Ammon's horn (tissue), 1 donor: ENCODE measurements around the gene TMEM11.
"Not testable (repeated sequence)": the region's sequence is repeated elsewhere in the genome, so short reads cannot be mapped to it uniquely, and the experiment has no call there.

Source experiments
- DNase-seq: peaks from one replicate; pipeline ENCODE4 v3.0.0-alpha.2; 2016; ENCODE audit warnings: low spot score

TMEM11 gene

DNA sequence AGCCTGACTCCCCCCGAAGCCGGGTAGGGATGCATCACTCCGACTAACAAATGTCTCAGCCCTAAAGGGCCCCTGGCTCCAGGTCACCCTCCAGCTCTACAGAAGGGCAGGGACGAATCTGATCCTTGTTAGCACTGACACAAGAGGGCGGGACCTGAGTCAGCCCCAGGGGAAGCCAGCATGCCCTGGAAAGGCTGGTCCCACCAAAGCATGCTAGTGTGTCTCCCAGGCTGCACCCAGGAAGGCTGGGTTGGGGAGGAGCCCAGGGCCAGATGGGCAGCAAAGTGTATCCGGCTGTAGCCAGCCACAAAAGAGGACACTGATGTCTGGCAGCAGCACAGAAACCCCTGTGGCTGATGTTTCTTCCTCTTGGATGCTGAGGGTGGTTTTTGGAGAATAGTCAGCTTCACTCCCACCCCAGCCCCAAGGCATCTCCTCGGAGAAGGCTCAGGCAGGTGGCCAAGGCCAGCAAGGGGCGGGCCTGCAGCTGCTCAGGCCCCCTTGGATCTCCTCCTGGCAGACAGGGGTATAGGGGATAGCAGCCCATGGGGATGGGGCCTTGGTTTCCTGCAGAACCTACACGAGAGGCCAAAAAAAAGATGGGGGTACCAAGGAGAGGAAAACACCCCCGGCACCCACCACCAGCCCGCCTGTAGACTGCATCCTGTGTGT, 28.2 kb upstream of the TMEM11 start:
- no peak for DNase-seq

- DNase-seq = no peak
These were observed 27.6 kb upstream of the TMEM11 start for GRCh38 chr17:21241564-21241963.

DNA sequence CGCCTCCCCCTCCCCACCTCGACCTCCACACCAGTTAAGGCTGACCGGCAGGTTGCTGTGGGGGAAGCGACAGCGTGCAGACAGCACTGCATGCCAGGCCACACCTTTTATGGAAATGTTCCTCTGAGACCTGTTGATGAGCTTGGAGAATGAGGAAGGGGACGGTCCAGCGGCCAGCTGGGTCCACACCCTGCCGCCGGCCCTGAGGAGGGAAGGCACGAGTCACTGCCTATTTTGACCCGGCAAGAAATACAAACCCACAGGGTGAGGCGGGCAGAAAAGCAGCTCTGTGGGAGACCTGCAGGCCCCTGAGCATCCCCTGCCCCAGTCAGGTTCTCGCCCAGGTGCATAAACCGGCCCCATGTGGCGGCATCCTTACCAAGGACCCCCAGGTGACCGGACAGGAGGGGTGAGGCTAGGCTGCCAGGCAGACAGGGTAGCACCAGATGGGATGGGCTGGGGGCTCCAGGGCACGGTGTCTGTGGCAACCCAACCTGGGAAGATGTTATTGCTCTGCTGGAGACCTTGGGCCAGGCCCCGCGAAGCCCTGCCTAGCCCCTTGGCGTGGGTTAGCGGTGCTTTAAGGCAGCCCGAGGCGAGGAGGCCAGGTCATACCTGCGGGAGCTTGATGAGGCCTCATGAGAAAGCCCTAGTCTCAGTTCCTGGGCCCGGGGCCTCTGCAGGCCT, 26.6 kb upstream of the TMEM11 start:
- DNase-seq = no peak

GRCh38 chr17:21239680-21240368, 25.9 kb upstream of the TMEM11 start:
- no peak for DNase-seq

DNA sequence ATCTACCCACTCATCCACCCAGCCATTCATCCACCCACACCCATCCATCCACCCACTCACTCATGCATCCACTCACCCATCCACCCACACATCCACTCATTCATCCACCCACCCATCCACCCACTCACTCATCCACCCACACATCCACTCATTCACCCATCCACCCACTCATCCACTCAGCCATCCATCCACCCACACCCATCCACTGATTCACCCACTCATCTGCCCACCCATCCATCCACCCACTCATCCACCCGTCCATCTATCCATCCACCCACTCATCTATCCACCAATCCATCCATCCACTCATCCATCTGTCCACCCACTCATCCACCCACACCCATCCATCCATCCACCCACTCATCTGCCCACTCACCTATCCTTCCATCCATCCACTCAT, 22.0 kb upstream of the TMEM11 start:
- DNase-seq = no peak

DNA sequence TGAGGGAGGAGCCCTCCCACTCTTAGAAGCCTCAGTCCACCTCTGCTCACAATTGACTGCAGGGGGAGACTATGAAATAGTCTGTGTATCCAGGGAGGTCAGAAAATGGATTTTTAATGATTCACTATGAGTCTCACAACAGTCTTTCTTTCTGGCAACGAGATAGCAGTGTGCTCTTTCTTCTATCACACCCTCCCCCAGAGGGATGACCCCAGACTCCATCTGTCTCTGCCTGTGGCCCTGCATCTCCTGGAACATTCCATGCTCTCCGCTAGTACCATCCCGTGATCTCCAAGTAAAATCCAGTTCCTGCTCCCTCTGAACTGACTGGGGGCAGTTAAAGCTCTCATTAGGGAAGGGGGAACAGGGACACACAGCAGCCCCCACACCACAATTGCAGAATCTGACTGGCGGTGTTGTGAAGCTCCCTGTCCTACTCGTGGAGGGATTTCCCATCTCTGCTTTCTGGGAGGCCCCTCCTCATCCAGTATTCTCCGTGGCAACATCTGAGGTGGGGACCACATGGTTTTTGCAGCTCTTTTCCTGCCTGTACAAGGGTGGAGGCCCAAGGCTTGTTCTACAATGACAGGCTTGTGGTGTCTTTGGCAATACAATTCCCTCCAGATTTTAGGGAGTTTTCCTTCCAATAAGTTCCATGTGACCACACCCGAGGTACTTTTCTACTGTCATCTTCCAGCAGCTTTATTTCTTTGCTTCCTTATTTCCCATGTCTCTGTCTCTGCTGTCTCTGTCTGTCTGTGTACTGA, 19.8 kb upstream of the TMEM11 start:
- DNase-seq = no peak

DNA sequence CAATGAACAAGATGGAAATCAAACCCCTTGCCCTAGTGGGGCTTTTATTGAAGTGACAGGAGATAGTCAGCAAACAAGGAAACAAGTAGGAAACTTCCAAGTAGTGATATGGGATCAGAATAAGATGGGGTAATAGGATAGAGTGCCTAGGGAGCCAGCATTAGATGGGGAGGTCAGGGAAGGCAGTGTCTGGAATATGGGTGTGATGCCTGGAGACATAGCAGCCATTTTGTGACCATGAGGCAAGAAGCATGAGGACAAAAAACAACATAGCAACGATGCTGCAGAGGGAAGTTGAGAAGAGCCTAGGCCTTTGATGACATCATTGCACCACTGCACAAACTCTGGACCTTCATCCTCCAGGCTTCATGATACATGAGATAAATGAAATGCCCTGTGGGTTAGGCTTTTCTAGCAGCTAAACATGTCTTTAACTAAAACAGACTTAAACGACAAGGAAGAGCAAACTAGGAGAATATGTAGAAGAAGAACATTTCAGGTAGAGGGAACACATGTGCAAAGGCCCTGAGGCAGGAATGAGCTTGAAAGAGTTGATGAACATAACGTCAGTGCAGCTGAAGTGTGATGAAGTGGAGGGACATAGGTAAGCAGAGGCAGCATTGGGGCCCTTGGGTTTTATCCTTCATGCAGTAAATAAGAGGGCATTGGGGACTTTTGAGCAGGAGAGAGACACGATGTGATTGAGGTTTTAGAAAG, 18.2 kb upstream of the TMEM11 start:
- no peak for DNase-seq

GRCh38 chr17:21231533-21231932, 17.6 kb upstream of the TMEM11 start:
- DNase-seq = no peak

- DNase-seq = no peak
These were observed 14.9 kb upstream of the TMEM11 start for GRCh38 chr17:21228845-21229244.

DNA sequence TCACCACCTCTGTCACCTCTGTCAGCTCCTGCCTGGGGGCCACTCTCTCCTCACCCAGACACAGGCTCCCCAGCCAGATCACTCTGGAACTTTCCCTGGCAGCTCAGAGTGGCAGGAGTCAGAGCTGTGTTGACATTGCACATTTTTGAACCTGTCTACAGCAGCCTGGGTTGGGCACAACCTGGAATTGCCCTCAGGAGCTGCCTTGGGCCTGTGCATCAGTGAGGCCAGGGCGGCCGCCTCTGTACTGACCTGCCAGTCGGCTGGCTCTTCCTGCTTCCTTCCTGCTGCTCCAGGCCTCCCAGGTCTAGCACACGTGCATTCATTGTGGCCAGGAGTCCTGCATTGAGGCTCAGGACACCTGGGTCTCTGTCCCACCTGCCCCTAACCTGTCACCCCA, 14.2 kb upstream of the TMEM11 start:
- no peak for DNase-seq

DNA sequence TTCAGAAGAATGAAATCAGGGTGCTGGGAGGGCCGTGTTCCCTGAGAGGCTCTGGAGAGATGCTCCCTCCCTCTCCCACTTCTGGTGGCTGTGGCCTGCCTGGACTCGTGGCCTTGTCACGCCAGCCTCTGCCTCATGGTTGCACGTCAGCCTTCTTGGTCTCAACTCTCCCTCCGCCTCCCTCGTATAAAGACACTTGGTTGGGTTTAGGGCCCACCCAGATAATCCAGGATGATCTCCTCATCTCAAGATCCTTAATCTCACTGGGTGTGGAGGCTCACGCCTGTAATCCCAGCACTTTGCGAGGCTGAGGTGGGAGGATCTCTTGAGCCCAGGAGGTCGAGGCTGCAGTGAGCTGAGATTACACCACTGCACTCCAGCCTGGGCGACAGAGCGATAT, 13.3 kb upstream of the TMEM11 start:
- DNase-seq = not testable (repeated sequence)

- no peak for DNase-seq
These were observed 9.1 kb upstream of the TMEM11 start for GRCh38 chr17:21223086-21223485.

DNA sequence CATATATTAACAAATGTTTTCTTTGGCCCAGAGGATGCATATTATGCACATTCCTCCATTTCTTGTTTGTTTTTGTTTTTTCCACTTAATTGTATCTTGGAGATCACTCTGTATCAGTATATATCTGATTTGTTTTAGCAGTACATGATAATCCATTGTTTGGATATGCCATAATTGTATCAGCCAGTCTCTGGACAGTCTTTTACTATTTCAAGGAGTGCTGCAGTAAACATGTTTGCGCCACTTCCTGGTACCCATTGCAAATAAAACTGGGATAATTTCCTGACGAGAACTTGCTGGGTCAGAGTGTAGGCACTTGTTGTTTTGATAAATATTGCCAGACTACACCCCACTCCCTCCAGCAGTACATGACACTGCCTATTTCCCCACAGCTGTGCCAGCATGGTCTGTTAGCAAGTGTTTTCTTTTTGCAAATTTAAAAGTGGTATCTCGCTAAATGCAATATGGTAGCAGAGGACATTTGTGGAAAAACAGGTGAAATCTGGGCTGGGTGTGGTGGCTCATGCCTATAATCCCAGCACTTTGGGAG, 4.9 kb upstream of the TMEM11 start:
- no peak for DNase-seq

- no peak for DNase-seq
These were observed 4.1 kb upstream of the TMEM11 start for GRCh38 chr17:21218101-21218500.

GRCh38 chr17:21217346-21217745, 3.4 kb upstream of the TMEM11 start:
- no peak for DNase-seq

- no peak for DNase-seq
These were observed 2.0 kb upstream of the TMEM11 start for GRCh38 chr17:21215935-21216334.

GRCh38 chr17:21214777-21215541, 998 bp upstream of the TMEM11 start:
- no peak for DNase-seq

GRCh38 chr17:21213638-21214014, 335 bp downstream of the TMEM11 start:
- no peak for DNase-seq

DNA sequence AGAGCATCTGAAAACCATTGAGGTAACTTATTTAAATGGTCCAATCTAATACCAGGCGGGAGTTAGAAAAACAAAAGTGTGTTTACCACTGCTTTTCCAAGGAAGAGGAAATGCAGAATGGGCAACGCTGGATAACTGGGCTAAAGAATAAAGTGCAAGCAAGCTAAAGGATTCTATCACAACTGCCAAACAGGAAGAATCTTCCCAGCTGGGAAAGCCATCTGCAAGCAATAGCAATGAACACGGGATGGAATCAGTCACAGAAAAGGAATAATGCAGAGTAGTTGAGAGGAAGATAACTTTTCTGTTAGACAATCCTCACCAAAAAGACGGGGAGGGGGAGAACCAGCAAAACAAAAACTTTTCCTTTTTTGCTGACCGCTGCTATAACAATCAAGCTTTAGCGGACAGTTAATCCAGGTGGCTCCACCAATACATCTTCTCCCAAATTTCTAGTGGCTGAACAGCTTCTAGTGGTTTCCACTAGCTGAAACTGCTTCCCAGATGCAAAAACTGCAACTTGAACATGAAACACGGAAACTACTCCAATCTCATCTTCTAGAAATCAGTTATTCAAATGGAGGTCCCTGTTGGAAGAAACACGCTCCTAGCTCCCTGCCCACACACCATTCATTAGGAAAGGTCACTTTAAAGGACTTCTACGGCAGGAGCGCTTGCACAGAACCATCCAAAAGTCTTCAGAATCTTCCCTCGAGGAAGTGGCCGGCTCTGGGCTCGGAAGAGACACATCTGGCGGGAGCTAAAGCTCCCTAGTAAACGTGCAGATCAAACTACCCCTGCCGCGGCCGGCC, 929 bp downstream of the TMEM11 start:
- no peak for DNase-seq
